Endothelial cell of umbilical vein (primary cell): ENCODE results near the gene IGBP1. TPM values are rescaled to one million over a fixed set of nuclear protein-coding genes. Genes with fewer than 3 reads are reported as not detected.

ENCODE experiments used
- BruUV-seq: library from RNA; stranded (reverse); fragments of 400-500 nt; replicated peaks from 2 replicates; lab custom pipeline; 2021; lab: Mats Ljungman, UMichigan
- CTCF ChIA-PET: fragments of 300-600, 350-600 bp; sonication (Branson Sonifier 250); formaldehyde crosslinking; loops from one replicate; lab custom pipeline; 2021; ENCODE audit warnings: antibody characterized with exemption, inconsistent platforms; lab: Charles Lee
- POLR2A ChIA-PET: fragments of 300-600, 350-600 bp; sonication (Branson Sonifier 250); formaldehyde crosslinking; loops from one replicate; lab custom pipeline; 2021; ENCODE audit warnings: antibody characterized with exemption, inconsistent platforms; lab: Charles Lee
- DNase-seq: peaks from one replicate; pipeline ENCODE4 v3.0.0-alpha.2; 2011; ENCODE audit warnings: low read depth, low spot score
- FAIRE-seq: peaks from 2 replicates; lab custom pipeline; 2011; peaks lifted over from hg19 to GRCh38; lab: Jason Lieb, UNC
- H2AFZ ChIP-seq: 2 replicates; pipeline ENCODE4 v1.6.0; 2012; ENCODE audit warnings: low read depth, low read length, control low read depth, inconsistent platforms
- H3K27ac ChIP-seq: 2 replicates; pipeline ENCODE4 v1.5.1; 2011; ENCODE audit warnings: low read depth, mild to moderate bottlenecking, control low read depth, low read length, moderate library complexity; ENCODE audit not compliant: insufficient read depth
- H3K27me3 ChIP-seq, 2 experiments: 2 replicates each; pipeline versions ENCODE4 v1.6.0 to v1.6.1; 2011; ENCODE audit warnings: low read length in 2 of 2, mixed read lengths in 1 of 2; ENCODE audit not compliant: control insufficient read depth in 2 of 2, insufficient read depth in 2 of 2
- H3K36me3 ChIP-seq, 2 experiments: 2 replicates in 1 of 2; 3 replicates in 1 of 2; pipeline ENCODE4 v1.5.1; 2011; ENCODE audit warnings: low read length in 2 of 2, mild to moderate bottlenecking in 1 of 2, moderate library complexity in 1 of 2; ENCODE audit not compliant: control insufficient read depth in 2 of 2, insufficient read depth in 2 of 2; ENCODE audit errors: extremely low read depth in 1 of 2
- H3K4me1 ChIP-seq: 3 replicates; pipeline ENCODE4 v1.5.1; 2011; ENCODE audit warnings: mild to moderate bottlenecking, low read length; ENCODE audit not compliant: control insufficient read depth, insufficient read depth; ENCODE audit errors: extremely low read depth
- H3K4me2 ChIP-seq: 2 replicates; pipeline ENCODE4 v1.6.1; 2011; ENCODE audit warnings: low read length, control low read depth, mixed read lengths; ENCODE audit not compliant: insufficient read depth
- H3K4me3 ChIP-seq, 3 experiments: fragments of 200-600 bp in 1 of 3; sonication (generic), shearing (Covaris generic) in 1 of 3; replicated peaks in 1 of 3; 2 replicates each; pipeline ENCODE4 v1.5.1; 2011 to 2016; ENCODE audit warnings: control low read depth in 3 of 3, low read length in 3 of 3, mild to moderate bottlenecking in 2 of 3, inconsistent platforms in 1 of 3, low read depth in 1 of 3, moderate library complexity in 1 of 3; ENCODE audit not compliant: insufficient read depth in 1 of 3
- H3K79me2 ChIP-seq: 2 replicates; pipeline ENCODE4 v1.6.0; 2012; ENCODE audit warnings: low read length, inconsistent platforms; ENCODE audit not compliant: control insufficient read depth, insufficient read depth
- H3K9ac ChIP-seq: replicated peaks from 2 replicates; pipeline ENCODE3; 2011; ENCODE audit warnings: low read length, control low read depth; ENCODE audit not compliant: insufficient read depth; ENCODE audit errors: extremely low read depth
- H3K9me1 ChIP-seq: replicated peaks from 3 replicates; pipeline ENCODE4 v1.6.0; 2011; ENCODE audit warnings: mild to moderate bottlenecking, low read length; ENCODE audit not compliant: control insufficient read depth, insufficient read depth; ENCODE audit errors: extremely low read depth
- H3K9me3 ChIP-seq: replicated peaks from 2 replicates; pipeline ENCODE4 v1.5.1; 2012; ENCODE audit warnings: low read length, inconsistent platforms; ENCODE audit not compliant: control insufficient read depth, insufficient read depth
- H4K20me1 ChIP-seq: replicated peaks from 2 replicates; pipeline ENCODE3; 2011; ENCODE audit warnings: mild to moderate bottlenecking, low read length; ENCODE audit not compliant: control insufficient read depth, insufficient read depth; ENCODE audit errors: extremely low read depth
- CTCF ChIP-seq, 2 donors: IDR thresholded peaks; 1 replicate in 1 of 2; 2 replicates in 1 of 2; pipeline ENCODE4 v1.5.1; 2011; ENCODE audit warnings: low read length in 2 of 2, mild to moderate bottlenecking in 2 of 2, moderate library complexity in 2 of 2, control low read depth in 1 of 2, inconsistent platforms in 1 of 2, low read depth in 1 of 2; ENCODE audit not compliant: insufficient read depth in 1 of 2; ENCODE audit errors: extremely low read depth in 1 of 2
- EZH2 ChIP-seq: IDR thresholded peaks from 2 replicates; pipeline ENCODE4 v1.6.1; 2012; ENCODE audit warnings: borderline replicate concordance, low read depth, mild to moderate bottlenecking, moderate library complexity, low read length, inconsistent platforms; ENCODE audit not compliant: severe bottlenecking
- FOS ChIP-seq: IDR thresholded peaks from 2 replicates; pipeline ENCODE4 v1.6.1; 2011; ENCODE audit warnings: mild to moderate bottlenecking, low read length, moderate library complexity, borderline replicate concordance; ENCODE audit not compliant: insufficient read depth
- GATA2 ChIP-seq: IDR thresholded peaks from 2 replicates; pipeline ENCODE4 v1.7.0; 2011; ENCODE audit warnings: low read depth, mild to moderate bottlenecking, moderate library complexity, mixed read lengths, low read length; ENCODE audit not compliant: insufficient read length, insufficient read depth
- JUN ChIP-seq: IDR thresholded peaks from 2 replicates; pipeline ENCODE4 v1.6.1; 2011; ENCODE audit warnings: borderline replicate concordance, low read depth; ENCODE audit not compliant: insufficient read length, insufficient read depth
- MAX ChIP-seq: IDR thresholded peaks from 2 replicates; pipeline ENCODE4 v1.6.1; 2011; ENCODE audit not compliant: insufficient read depth, insufficient read length
- MYC ChIP-seq: IDR thresholded peaks from one replicate; pipeline ENCODE4 v1.6.1; 2011; ENCODE audit warnings: mild to moderate bottlenecking, low read depth, low read length
- POLR2A ChIP-seq: IDR thresholded peaks from 2 replicates; pipeline ENCODE4 v1.6.1; 2012; ENCODE audit warnings: low read depth, mild to moderate bottlenecking, control low read depth, low read length
- POLR2AphosphoS5 ChIP-seq: IDR thresholded peaks from 2 replicates; pipeline ENCODE4 v1.6.1; 2012; ENCODE audit warnings: low read depth, mild to moderate bottlenecking, control low read depth, low read length, moderate library complexity; ENCODE audit not compliant: insufficient read depth
- dilution Hi-C: fragments of 300-500 bp; cut with MboI; formaldehyde crosslinking; loops from one replicate; pipeline ENCODE4 v1.15.0; 2019; ENCODE audit warnings: low sequenced_read_pairs; ENCODE audit not compliant: extremely low pct_ligation_motif_present
- intact Hi-C: fragments of 100-400 bp; cut with micrococcal nuclease; formaldehyde crosslinking; loops from one replicate; pipeline ENCODE4 v1.10.0; 2022
- polyA plus RNA-seq, 4 experiments: library from polyadenylated mRNA; depleted of rRNA in 3 of 4; stranded (reverse) in 3 of 4; unstranded in 1 of 4; fragments of >200 nt; gene quantifications; 2 replicates each; pipeline versions ENCODE4 v1.2.1 to v1.2.3, GENCODE V29; 2011 to 2012; ENCODE audit warnings: missing spikeins in 1 of 4
- total RNA-seq: library from RNA; stranded (reverse); gene quantifications from 2 replicates; pipeline ENCODE4 v1.2.3, GENCODE V29; 2021

The IGBP1 gene
- total and polyA plus RNA-seq, 2 donors (not counting 3 experiments of a cell fraction or from before 2014, with no cell fraction given): 38.1 to 39.5 TPM

- H3K9me1 ChIP-seq: no peaks in the 10 kb centered on the region
- DNase-seq (no peak), FAIRE-seq (no peak)
- no peaks in the 10 kb centered on the region for H3K27me3 ChIP-seq
- peaks cover 16% of the 10 kb centered on the region for H3K4me1 ChIP-seq
- H3K27ac ChIP-seq: peak overlapping the region; percentile 95
- POLR2A ChIA-PET: interaction anchor here (1.2 kb wide), 1 partner anchor 34 kb away, joined by 4 read pairs; no protein-coding TSS in a partner anchor
- peak overlapping the region; percentile 93 for H3K4me2 ChIP-seq
- TF ChIP-seq GATA2: no peak
- TF ChIP-seq POLR2A: no peak
- no peak for TF ChIP-seq MYC
- TF ChIP-seq EZH2: no peak
- TF ChIP-seq JUN: no peak
- TF ChIP-seq CTCF (IDR thresholded peaks at IDR 0.05; ENCODE audit: extremely low read depth in 1 of 2, insufficient read depth in 1 of 2, low read depth in 1 of 2, low read length in 2 of 2): no peak
- TF ChIP-seq MAX: no peak
- no peak for TF ChIP-seq POLR2AphosphoS5
- no peak for TF ChIP-seq FOS
- no peaks in the 10 kb centered on the region for H3K36me3 ChIP-seq
- H2AFZ ChIP-seq: peak overlapping the region; percentile 87
- no peaks in the 10 kb centered on the region for H3K9me3 ChIP-seq
- CTCF ChIA-PET: interaction anchor here (1.1 to 2.0 kb wide), 19 partner anchors 9 to 631 kb away, joined by 3 to 30 read pairs (median 5); partner anchors contain the start of genes KIF4A, P2RY4 and PDZD11
- H4K20me1 ChIP-seq: no peaks in the 10 kb centered on the region
- dilution Hi-C loops (no loop called here), intact Hi-C loops (no loop called here)
- peak overlapping the region; percentile 96 for H3K9ac ChIP-seq
- H3K79me2 ChIP-seq: peaks cover 14% of the 10 kb centered on the region
- peak overlapping the region; percentile 62 to 96 (median 79) for H3K4me3 ChIP-seq
- TSS peak; percentile 62 for BruUV-seq
These were observed 850 bp downstream of the IGBP1 start for GRCh38 chrX:70134116-70134477.
